GM12874 (cell line): ENCODE data around the gene XG.

Experiments
- CTCF ChIP-seq: IDR thresholded peaks from 2 replicates; pipeline ENCODE4 v1.5.1; 2011; ENCODE audit warnings: low read depth, mild to moderate bottlenecking, control low read depth, low read length, moderate library complexity; ENCODE audit not compliant: insufficient read depth

The XG gene

GRCh38 chrX:2859197-2859797 lies 107.5 kb downstream of the XG start:
- TF ChIP-seq CTCF = no peak

GRCh38 chrX:2862404-2862803 lies 110.6 kb downstream of the XG start:
- TF ChIP-seq CTCF = no peak

- TF ChIP-seq CTCF = no peak
Observed at GRCh38 chrX:2863646-2864045, 111.8 kb downstream of the XG start.
